HepG2 (cell line): ENCODE results near the gene DALRD3. TPM values are rescaled to one million over a fixed set of nuclear protein-coding genes. Genes with fewer than 3 reads are reported as not detected.

Experiments
- ATAC-seq: fragments of 200-7000 bp; cut with Tn5 transposase; 3 replicates; pipeline ENCODE4 v1.9.1; 2020; ENCODE audit warnings: mild to moderate bottlenecking, moderate library complexity
- BruUV-seq: library from RNA; stranded (reverse); fragments of 400-500 nt; replicated peaks from 2 replicates; lab custom pipeline; 2021; lab: Mats Ljungman, UMichigan
- CTCF ChIA-PET: fragments of 300-600 bp; formaldehyde crosslinking; extraction: SDS; loops from one replicate; lab custom pipeline; 2021; ENCODE audit warnings: low total read pairs, inconsistent platforms, low intra/inter-chr PET ratio; lab: Yijun Ruan, JAX
- POLR2A ChIA-PET: fragments of 350-600 bp; sonication (Branson Sonifier 250); formaldehyde crosslinking; loops from one replicate; lab custom pipeline; 2020; ENCODE audit warnings: antibody characterized with exemption, inconsistent platforms; lab: Yijun Ruan, JAX
- DNase-seq: peaks from one replicate; pipeline ENCODE4 v3.0.0-alpha.2; 2015; ENCODE audit warnings: low spot score
- FAIRE-seq: peaks from 3 replicates; lab custom pipeline; 2011; peaks lifted over from hg19 to GRCh38; lab: Jason Lieb, UNC
- H2AFZ ChIP-seq: one replicate; pipeline ENCODE4 v1.6.1; 2011; ENCODE audit warnings: low read length, inconsistent platforms
- H3K27ac ChIP-seq: fragments of 300-600 bp; 3 replicates; pipeline ENCODE4 v1.8.0; 2011; ENCODE audit warnings: mixed run types, mild to moderate bottlenecking, mixed read lengths, low read length, inconsistent platforms; ENCODE audit not compliant: insufficient read depth; ENCODE audit errors: extremely low read length
- H3K27me3 ChIP-seq, 2 experiments: fragments of 200-600 bp in 1 of 2; 2 replicates in 1 of 2; 3 replicates in 1 of 2; pipeline versions ENCODE4 v1.6.0 to v1.8.0; 2011; ENCODE audit warnings: low read length in 2 of 2, mild to moderate bottlenecking in 2 of 2, moderate library complexity in 2 of 2, inconsistent platforms in 1 of 2; ENCODE audit not compliant: insufficient read depth in 2 of 2, control insufficient read depth in 1 of 2
- H3K36me3 ChIP-seq, 2 experiments: fragments of 200-600 bp in 1 of 2; replicated peaks in 1 of 2; 2 replicates in 1 of 2; 3 replicates in 1 of 2; pipeline versions ENCODE4 v1.5.1 to v1.8.0; 2011; ENCODE audit warnings: low read length in 2 of 2, inconsistent platforms in 1 of 2; ENCODE audit not compliant: insufficient read depth in 2 of 2, control insufficient read depth in 1 of 2
- H3K4me1 ChIP-seq: 2 replicates; pipeline ENCODE4 v1.5.1; 2012; ENCODE audit warnings: low read length, inconsistent platforms; ENCODE audit not compliant: insufficient read depth
- H3K4me2 ChIP-seq: 2 replicates; pipeline ENCODE4 v1.6.0; 2011; ENCODE audit warnings: low read depth, low read length, inconsistent platforms
- H3K4me3 ChIP-seq, 3 experiments: fragments of 200-600 bp in 1 of 3; sonication (generic), shearing (Covaris generic) in 1 of 3; replicated peaks in 1 of 3; 2 replicates each; pipeline ENCODE4 v1.5.1; 2011 to 2016; ENCODE audit warnings: low read length in 3 of 3, inconsistent platforms in 2 of 3, low read depth in 2 of 3, mild to moderate bottlenecking in 2 of 3, control low read depth in 1 of 3, mixed read lengths in 1 of 3; ENCODE audit not compliant: insufficient read depth in 1 of 3
- H3K79me2 ChIP-seq: one replicate; pipeline ENCODE4 v1.6.1; 2011; ENCODE audit warnings: low read length, inconsistent platforms; ENCODE audit not compliant: insufficient read depth
- H3K9ac ChIP-seq: 2 replicates; pipeline ENCODE4 v1.6.0; 2011; ENCODE audit warnings: mild to moderate bottlenecking, low read depth, low read length, inconsistent platforms; ENCODE audit not compliant: insufficient read depth
- H3K9me3 ChIP-seq: 2 replicates; pipeline ENCODE4 v1.5.1; 2012; ENCODE audit warnings: mild to moderate bottlenecking, low read length
- H4K20me1 ChIP-seq: 2 replicates; pipeline ENCODE4 v1.6.0; 2011; ENCODE audit warnings: inconsistent platforms, mild to moderate bottlenecking, low read length, moderate library complexity; ENCODE audit not compliant: insufficient read depth
- AGO1 ChIP-seq: fragments of 200-400 bp; formaldehyde crosslinking; IDR thresholded peaks from 2 replicates; pipeline ENCODE4 v1.6.1; 2017; ENCODE audit warnings: mild to moderate bottlenecking, low read depth, low read length, moderate library complexity; ENCODE audit not compliant: poor library complexity, severe bottlenecking
- ATM ChIP-seq: fragments of 450-650 bp; IDR thresholded peaks from 2 replicates; pipeline ENCODE4 v1.7.1; 2017; ENCODE audit warnings: mild to moderate bottlenecking, borderline replicate concordance
- DNMT3B ChIP-seq: conservative IDR thresholded peaks from 2 replicates; pipeline ENCODE4 v1.6.1; 2016; ENCODE audit warnings: missing biosample characterization, control low read depth
- E2F1 ChIP-seq: sonication (generic); formaldehyde crosslinking; IDR thresholded peaks from 2 replicates; pipeline ENCODE4 v1.5.0; 2020; ENCODE audit warnings: missing genetic modification reagents
- HNRNPH1 ChIP-seq: fragments of 200-400 bp; formaldehyde crosslinking; optimal IDR thresholded peaks from 2 replicates; pipeline ENCODE3; 2017; ENCODE audit warnings: mild to moderate bottlenecking, low read depth, low read length
- KLF13 ChIP-seq: sonication (generic); formaldehyde crosslinking; IDR thresholded peaks from 2 replicates; pipeline ENCODE4 v1.4.0; 2020; ENCODE audit warnings: mild to moderate bottlenecking, missing genetic modification reagents
- ZBED4 ChIP-seq: sonication (generic); formaldehyde crosslinking; IDR thresholded peaks from 2 replicates; pipeline ENCODE4 v1.4.0; 2020; ENCODE audit warnings: missing genetic modification reagents, borderline replicate concordance
- ZFP1 ChIP-seq: IDR thresholded peaks from 2 replicates; pipeline ENCODE4 v1.6.1; 2016
- ZNF296 ChIP-seq: sonication (generic); formaldehyde crosslinking; conservative IDR thresholded peaks from 2 replicates; pipeline ENCODE4 v1.5.0; 2020; ENCODE audit warnings: mild to moderate bottlenecking, missing genetic modification reagents
- ZNF44 ChIP-seq: sonication (generic); formaldehyde crosslinking; IDR thresholded peaks from 2 replicates; pipeline ENCODE4 v1.5.1; 2020; ENCODE audit warnings: mild to moderate bottlenecking, missing genetic modification reagents
- ZNF446 ChIP-seq: sonication (generic); formaldehyde crosslinking; IDR thresholded peaks from 2 replicates; pipeline ENCODE4 v1.5.0; 2020; ENCODE audit warnings: mild to moderate bottlenecking, missing genetic modification reagents
- ZNF549 ChIP-seq: sonication (generic); formaldehyde crosslinking; IDR thresholded peaks from 2 replicates; pipeline ENCODE4 v1.5.0; 2020; ENCODE audit warnings: missing genetic modification reagents
- ZNF670 ChIP-seq: sonication (generic); formaldehyde crosslinking; IDR thresholded peaks from 2 replicates; pipeline ENCODE4 v1.8.0; 2022; ENCODE audit warnings: mild to moderate bottlenecking, missing genetic modification reagents, borderline replicate concordance
- ZNF772 ChIP-seq: sonication (generic); formaldehyde crosslinking; IDR thresholded peaks from 2 replicates; pipeline ENCODE4 v1.5.0; 2020; ENCODE audit warnings: mild to moderate bottlenecking, missing genetic modification reagents
- ZNF879 ChIP-seq: sonication (generic); formaldehyde crosslinking; IDR thresholded peaks from 2 replicates; pipeline ENCODE4 v1.8.1; 2023; ENCODE audit warnings: missing genetic modification reagents
- WGBS: methylation state at CpG from one replicate; pipeline ENCODE4 v1.1.6; 2017; ENCODE audit warnings: low lambda C conversion rate; 5-methylcytosine and 5-hydroxymethylcytosine counted together
- in situ Hi-C: cut with HindIII; loops from 2 replicates; pipeline ENCODE4 v1.10.0; 2017; ENCODE audit warnings: low pct_unique_long_range_greater_than_20kb; ENCODE audit not compliant: extremely low pct_ligation_motif_present
- intact Hi-C: fragments of 100-400 bp; cut with micrococcal nuclease; formaldehyde crosslinking; loops from one replicate; pipeline ENCODE4 v1.10.0; 2022; ENCODE audit not compliant: unreplicated experiment
- polyA plus RNA-seq, 8 experiments: library from polyadenylated mRNA; depleted of rRNA in 3 of 8; stranded (reverse) in 7 of 8; unstranded in 1 of 8; fragments of >200 nt; fragmentation: Illumina TruSeq in 4 of 8; extraction: Trizol in 4 of 8; gene quantifications; 2 replicates each; pipeline versions ENCODE4 v1.2.1 to v1.2.3, GENCODE V29; 2011 to 2016; ENCODE audit warnings: low read depth in 4 of 8, missing spikeins in 1 of 8, mixed read lengths in 1 of 8; ENCODE audit not compliant: insufficient read depth in 1 of 8
- total RNA-seq, 5 experiments: library from RNA; depleted of rRNA; stranded (reverse); fragments of >200 nt; fragmentation: Illumina TruSeq; extraction: Trizol; gene quantifications; 2 replicates each; pipeline ENCODE4 v1.2.3, GENCODE V29; 2016; ENCODE audit warnings: low read depth in 1 of 5

DALRD3 gene
- total and polyA plus RNA-seq, 2 of the 13 experiments (the other 11 are each of a cell fraction or from before 2014, with no cell fraction given): 19.9 to 36.5 TPM

- Histone ChIP-seq H3K9me3 (no peaks in the 10 kb centered on the region), H3K4me3 (no peak overlapping the region), H3K36me3 (no peaks in the 10 kb centered on the region), H4K20me1 (no peaks in the 10 kb centered on the region), H3K4me1 (no peaks in the 10 kb centered on the region), H3K9ac (no peak overlapping the region), H3K27ac (no peak overlapping the region), H2AFZ (no peak overlapping the region), H3K4me2 (no peak overlapping the region), H3K79me2 (no peaks in the 10 kb centered on the region), H3K27me3 (no peaks in the 10 kb centered on the region)
- CTCF ChIA-PET: no interaction called here
- DNase-seq (no peak), ATAC-seq (no peak), FAIRE-seq (no peak)
- 93% methylated on average over 40 of the region's 40 CpGs for WGBS
- BruUV-seq: no TSS peak
- in situ Hi-C loops: no loop called here
- no peak for TF ChIP-seq ZNF772 (CRISPR knock-in tag)
- no peak for TF ChIP-seq ZFP1 (CRISPR knock-in tag)
- no peak for TF ChIP-seq ZNF446
- TF ChIP-seq ZNF296 (CRISPR knock-in tag): no peak
- no peak for TF ChIP-seq E2F1 (CRISPR knock-in tag)
- no peak for TF ChIP-seq ZNF879 (CRISPR knock-in tag)
- TF ChIP-seq AGO1: no peak
- no peak for TF ChIP-seq KLF13 (CRISPR knock-in tag)
- no peak for TF ChIP-seq HNRNPH1
- TF ChIP-seq ZBED4 (CRISPR knock-in tag): no peak
- no peak for TF ChIP-seq ATM
- no peak for TF ChIP-seq ZNF44 (CRISPR knock-in tag)
- no peak for TF ChIP-seq DNMT3B
- TF ChIP-seq ZNF549: no peak
- no peak for TF ChIP-seq ZNF670
- POLR2A ChIA-PET: no interaction called here
- intact Hi-C loops: no loop called here
Observed at GRCh38 chr3:48990636-48991469, 27.5 kb downstream of the DALRD3 start.
